Smooth muscle cell (in vitro differentiated cells): ENCODE data around the gene GNPDA2. TPM values are rescaled to one million over a fixed set of nuclear protein-coding genes. Genes with fewer than 3 reads are reported as not detected.

Experiments used
- DNase-seq: peaks from one replicate; lab custom pipeline; 2025; ENCODE audit not compliant: unreplicated experiment; lab: John Stamatoyannopoulos, UW
- H2AFZ ChIP-seq: fragments of 200-600 bp; sonication (generic); 2 replicates; pipeline ENCODE4 v1.6.0; 2016; ENCODE audit warnings: antibody characterized with exemption, low read depth, mild to moderate bottlenecking
- H3F3A ChIP-seq: fragments of 200-600 bp; sonication (generic); 2 replicates; pipeline ENCODE4 v1.6.0; 2017; ENCODE audit warnings: antibody characterized with exemption, low read depth
- H3K27ac ChIP-seq: fragments of 200-600 bp; sonication (generic); 2 replicates; pipeline ENCODE4 v1.5.1; 2016; ENCODE audit warnings: low read depth, mild to moderate bottlenecking
- H3K27me3 ChIP-seq: fragments of 200-600 bp; sonication (generic); 2 replicates; pipeline ENCODE4 v1.6.1; 2016; ENCODE audit warnings: low read depth, mild to moderate bottlenecking
- H3K36me3 ChIP-seq: fragments of 200-600 bp; sonication (generic); 2 replicates; pipeline ENCODE4 v1.5.1; 2016; ENCODE audit warnings: low read depth
- H3K4me1 ChIP-seq: fragments of 200-600 bp; sonication (generic); 2 replicates; pipeline ENCODE4 v1.5.1; 2016; ENCODE audit warnings: low read depth
- H3K4me2 ChIP-seq: fragments of 200-600 bp; sonication (generic); 2 replicates; pipeline ENCODE4 v1.6.0; 2016; ENCODE audit warnings: mild to moderate bottlenecking
- H3K4me3 ChIP-seq: fragments of 200-600 bp; sonication (generic); 2 replicates; pipeline ENCODE4 v1.5.1; 2016; ENCODE audit warnings: mild to moderate bottlenecking
- H3K79me2 ChIP-seq: fragments of 200-600 bp; sonication (generic); 2 replicates; pipeline ENCODE4 v1.6.0; 2016; ENCODE audit warnings: low read depth, mild to moderate bottlenecking
- H3K9ac ChIP-seq: fragments of 200-600 bp; sonication (generic); 2 replicates; pipeline ENCODE4 v1.6.0; 2016; ENCODE audit warnings: low read depth
- H3K9me3 ChIP-seq: fragments of 200-600 bp; sonication (generic); replicated peaks from 2 replicates; pipeline ENCODE4 v1.5.1; 2016; ENCODE audit warnings: low read depth
- H4K20me1 ChIP-seq: fragments of 200-600 bp; sonication (generic); 2 replicates; pipeline ENCODE4 v1.6.0; 2016; ENCODE audit warnings: low read depth
- WGBS: methylation state at CpG from one replicate; pipeline ENCODE4 v1.1.7; 2016; ENCODE audit warnings: low lambda C conversion rate; 5-methylcytosine and 5-hydroxymethylcytosine counted together
- polyA plus RNA-seq: library from polyadenylated mRNA; unstranded; fragments of >200 nt; fragmentation: Nextera tagmentation; extraction: Ambion mirVana; gene quantifications from 2 replicates; pipeline ENCODE4 v1.2.1, GENCODE V29; 2016
- total RNA-seq: library from RNA; depleted of rRNA; stranded (reverse); fragments of >200 nt; gene quantifications from 2 replicates; pipeline ENCODE4 v1.2.3, GENCODE V29; 2014
- TF ChIP-seq, protein P1 (sequence below): fragments of 200-600 bp; sonication (generic); IDR thresholded peaks from 2 replicates; pipeline ENCODE4 v1.5.1; 2017; ENCODE audit warnings: borderline replicate concordance, mild to moderate bottlenecking, antibody characterized with exemption; ENCODE audit not compliant: insufficient read depth, poor library complexity, severe bottlenecking

GNPDA2 gene
- 25.5 and 38.2 TPM in 2 replicates for total RNA-seq
- polyA plus RNA-seq = 22.2 and 23.0 TPM in 2 replicates

DNA sequence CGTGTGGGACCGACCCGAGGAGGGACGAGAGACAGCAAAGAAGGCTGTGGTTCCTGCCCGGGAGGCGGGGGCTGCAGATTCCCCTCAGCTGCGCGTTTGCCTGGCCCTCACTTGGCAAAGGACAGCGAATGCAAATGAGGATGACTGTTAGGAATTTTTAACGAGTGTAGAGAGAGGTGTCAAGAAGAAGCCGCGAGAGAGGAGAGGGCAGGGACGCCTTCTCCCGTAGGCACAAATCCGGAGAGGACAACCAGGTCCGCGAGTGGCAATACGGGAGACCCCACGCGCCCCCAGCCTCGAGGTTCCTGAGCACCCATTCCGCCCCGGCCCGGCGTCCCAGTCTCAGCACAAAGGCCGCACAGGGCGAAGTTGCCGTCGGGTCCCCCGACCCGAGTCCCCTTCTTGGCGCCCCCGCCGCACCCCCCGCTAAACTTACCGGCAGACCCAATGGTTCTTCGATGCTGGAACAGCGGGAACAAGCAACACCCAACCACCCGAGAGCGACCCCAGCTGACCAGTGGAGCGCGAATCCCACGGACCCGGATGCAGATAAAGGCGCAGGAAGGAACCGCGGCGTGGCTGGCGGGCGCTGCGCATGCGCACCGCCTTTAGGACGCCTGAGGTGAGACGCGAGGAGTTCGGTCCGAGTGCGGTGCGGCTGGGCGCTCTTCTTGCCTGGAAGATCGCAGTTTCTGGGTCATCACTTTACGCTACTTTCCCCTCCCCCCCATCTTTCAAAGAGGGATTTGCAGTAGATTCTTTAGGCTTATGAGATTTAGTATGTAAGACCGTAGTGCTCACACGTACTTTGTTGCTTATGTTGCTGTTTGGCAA is at the start of gene GNPDA2:
Gene GNPDA2 (minus strand): TSS at position 519 of the 834 bp plus-strand sequence. CDS start 4,349 bp downstream, outside the sequence.
- Histone ChIP-seq H3F3A (no peaks in the 10 kb centered on the region), H3K79me2 (peaks cover 40% of the 10 kb centered on the region), H3K27me3 (no peaks in the 10 kb centered on the region), H3K4me1 (peaks cover 15% of the 10 kb centered on the region), H3K4me3 (peak within 1 kb of the TSS; percentile 77), H3K4me2 (peak within 1 kb of the TSS; percentile 90), H2AFZ (peak within 1 kb of the TSS; percentile 99), H3K9me3 (no peaks in the 10 kb centered on the region), H3K36me3 (no peaks in the 10 kb centered on the region), H4K20me1 (peaks cover 29% of the 10 kb centered on the region), H3K9ac (peak within 1 kb of the TSS; percentile 75), H3K27ac (peak within 1 kb of the TSS; percentile 25)
- peak; percentile 61 for DNase-seq
- WGBS = under 1% methylated on average over 51 of the region's 65 CpGs
- TF ChIP-seq, protein P1, sequence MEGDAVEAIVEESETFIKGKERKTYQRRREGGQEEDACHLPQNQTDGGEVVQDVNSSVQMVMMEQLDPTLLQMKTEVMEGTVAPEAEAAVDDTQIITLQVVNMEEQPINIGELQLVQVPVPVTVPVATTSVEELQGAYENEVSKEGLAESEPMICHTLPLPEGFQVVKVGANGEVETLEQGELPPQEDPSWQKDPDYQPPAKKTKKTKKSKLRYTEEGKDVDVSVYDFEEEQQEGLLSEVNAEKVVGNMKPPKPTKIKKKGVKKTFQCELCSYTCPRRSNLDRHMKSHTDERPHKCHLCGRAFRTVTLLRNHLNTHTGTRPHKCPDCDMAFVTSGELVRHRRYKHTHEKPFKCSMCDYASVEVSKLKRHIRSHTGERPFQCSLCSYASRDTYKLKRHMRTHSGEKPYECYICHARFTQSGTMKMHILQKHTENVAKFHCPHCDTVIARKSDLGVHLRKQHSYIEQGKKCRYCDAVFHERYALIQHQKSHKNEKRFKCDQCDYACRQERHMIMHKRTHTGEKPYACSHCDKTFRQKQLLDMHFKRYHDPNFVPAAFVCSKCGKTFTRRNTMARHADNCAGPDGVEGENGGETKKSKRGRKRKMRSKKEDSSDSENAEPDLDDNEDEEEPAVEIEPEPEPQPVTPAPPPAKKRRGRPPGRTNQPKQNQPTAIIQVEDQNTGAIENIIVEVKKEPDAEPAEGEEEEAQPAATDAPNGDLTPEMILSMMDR = peak; percentile 12

DNA sequence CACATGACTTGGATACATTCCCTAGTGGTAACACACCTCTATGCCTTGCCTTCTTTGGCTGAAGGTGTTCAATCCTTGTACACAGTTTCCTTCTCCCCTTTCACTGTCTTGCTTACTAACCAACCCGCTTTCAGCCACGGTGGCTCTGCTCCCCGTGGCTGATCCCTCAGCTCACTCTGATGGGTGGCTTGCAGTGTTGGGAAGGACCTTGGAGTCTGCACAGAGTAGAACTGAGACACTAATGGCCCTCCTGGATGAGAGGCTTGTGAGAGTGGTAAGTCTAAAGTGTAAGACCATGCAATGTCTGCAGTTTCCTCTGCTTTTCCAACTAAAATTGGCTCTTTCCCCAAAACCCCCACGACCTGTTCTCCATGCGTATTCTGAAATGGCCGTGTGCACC is 46.0 kb upstream of the GNPDA2 start:
- Histone ChIP-seq H3K79me2 (no peaks in the 10 kb centered on the region), H3K9me3 (peaks cover 5% of the 10 kb centered on the region), H3K4me3 (no peak overlapping the region), H3F3A (no peaks in the 10 kb centered on the region), H3K4me1 (no peaks in the 10 kb centered on the region), H3K27me3 (no peaks in the 10 kb centered on the region), H3K36me3 (no peaks in the 10 kb centered on the region), H3K27ac (no peak overlapping the region), H4K20me1 (no peaks in the 10 kb centered on the region), H3K9ac (no peak overlapping the region), H2AFZ (no peak overlapping the region), H3K4me2 (no peak overlapping the region)
- no peak for DNase-seq
- 87% methylated on average over 6 of the region's 6 CpGs for WGBS
- TF ChIP-seq, protein P1 = no peak

DNA sequence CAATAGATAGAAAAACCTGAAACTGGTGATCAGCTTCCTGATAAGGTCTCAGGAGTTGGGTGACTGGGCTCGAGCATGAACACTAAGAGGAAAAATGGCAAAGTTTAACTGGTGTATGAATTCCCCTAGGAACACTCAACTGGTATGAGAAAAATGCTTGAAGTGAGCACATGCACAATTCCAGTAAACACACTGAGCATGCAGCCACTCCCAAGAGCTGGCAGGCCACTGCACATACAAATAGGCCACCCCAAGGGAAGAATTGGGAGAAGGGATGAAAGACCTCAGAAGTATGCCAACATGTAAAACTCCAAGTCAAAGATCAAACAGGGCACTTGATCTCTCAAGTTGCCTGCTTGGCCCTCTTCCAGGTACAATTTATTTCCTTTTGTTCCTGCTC is 45.4 kb upstream of the GNPDA2 start:
- H3K27ac ChIP-seq = no peak overlapping the region
- 73% methylated on average over 1 of the region's 1 CpG for WGBS
- no peaks in the 10 kb centered on the region for H3K27me3 ChIP-seq
- H2AFZ ChIP-seq = no peak overlapping the region
- H3F3A ChIP-seq = no peaks in the 10 kb centered on the region
- H3K4me3 ChIP-seq = no peak overlapping the region
- no peak for DNase-seq
- no peaks in the 10 kb centered on the region for H3K79me2 ChIP-seq
- H4K20me1 ChIP-seq = no peaks in the 10 kb centered on the region
- TF ChIP-seq, protein P1 = no peak
- no peaks in the 10 kb centered on the region for H3K4me1 ChIP-seq
- no peaks in the 10 kb centered on the region for H3K36me3 ChIP-seq
- peaks cover 5% of the 10 kb centered on the region for H3K9me3 ChIP-seq
- no peak overlapping the region for H3K4me2 ChIP-seq
- no peak overlapping the region for H3K9ac ChIP-seq

DNA sequence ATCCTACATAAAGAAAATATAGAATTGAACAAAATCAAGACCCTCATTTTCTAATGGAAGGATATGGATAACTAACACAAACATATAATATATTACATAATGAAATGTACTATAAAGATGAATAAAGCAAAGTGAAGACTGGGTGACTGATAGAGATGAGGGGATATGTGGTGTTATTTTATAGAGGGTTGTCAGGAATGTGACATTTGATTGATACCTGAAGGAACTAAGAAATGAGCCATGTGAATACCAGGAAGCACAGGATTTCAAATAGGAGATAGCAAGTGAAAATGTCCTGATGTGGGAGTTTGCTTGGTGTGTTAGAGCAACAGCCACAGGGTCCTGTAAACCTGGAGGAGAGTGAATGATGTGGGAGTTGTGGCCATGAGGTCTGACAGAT is 40.1 kb upstream of the GNPDA2 start:
- no peak for DNase-seq

More for the DNA sequence above, 40.1 kb upstream of the GNPDA2 start:
- Histone ChIP-seq H2AFZ (no peak overlapping the region), H3K36me3 (no peaks in the 10 kb centered on the region), H3K4me3 (no peak overlapping the region), H3K9me3 (no peaks in the 10 kb centered on the region), H3K9ac (no peak overlapping the region), H3K79me2 (no peaks in the 10 kb centered on the region), H3K4me1 (no peaks in the 10 kb centered on the region), H3K27ac (no peak overlapping the region), H3K4me2 (no peak overlapping the region), H3K27me3 (no peaks in the 10 kb centered on the region), H4K20me1 (no peaks in the 10 kb centered on the region), H3F3A (no peaks in the 10 kb centered on the region)
- TF ChIP-seq, protein P1 = no peak
